SU-DHL-6 (cell line): ENCODE measurements around the gene MEIOB.

Experiments used
- H2AFZ ChIP-seq: fragments of 200-600 bp; sonication (generic); 2 replicates; pipeline ENCODE4 v1.6.1; 2014; ENCODE audit warnings: low read depth, mild to moderate bottlenecking, moderate library complexity, mixed read lengths, antibody characterized with exemption, low read length; ENCODE audit not compliant: severe bottlenecking
- H3F3A ChIP-seq: fragments of 200-600 bp; shearing (Covaris generic); 2 replicates; pipeline ENCODE4 v1.6.0; 2016; ENCODE audit warnings: antibody characterized with exemption, mild to moderate bottlenecking; ENCODE audit not compliant: insufficient read depth
- H3K27ac ChIP-seq: fragments of 200-600 bp; sonication (generic); 2 replicates; pipeline ENCODE4 v1.5.1; 2016; ENCODE audit warnings: low read depth, mild to moderate bottlenecking, low read length, moderate library complexity, mixed read lengths
- H3K27me3 ChIP-seq: fragments of 200-600 bp; sonication (generic), shearing (Covaris generic); 2 replicates; pipeline ENCODE4 v1.6.0; 2014; ENCODE audit warnings: mild to moderate bottlenecking, low read length
- H3K36me3 ChIP-seq: fragments of 200-600 bp; sonication (generic); 2 replicates; pipeline ENCODE4 v1.6.1; 2014; ENCODE audit warnings: mild to moderate bottlenecking, low read length, mixed read lengths
- H3K4me2 ChIP-seq: fragments of 300-600, 200-600 bp; shearing (Covaris generic), sonication (generic); 2 replicates; pipeline ENCODE4 v1.6.0; 2014; ENCODE audit warnings: low read length, low read depth, mild to moderate bottlenecking; ENCODE audit not compliant: poor library complexity, severe bottlenecking
- H3K4me3 ChIP-seq: fragments of 200-600 bp; sonication (generic); 2 replicates; pipeline ENCODE4 v1.5.1; 2014; ENCODE audit warnings: antibody characterized with exemption, low read length, mild to moderate bottlenecking, mixed read lengths; ENCODE audit not compliant: insufficient read depth, poor library complexity, severe bottlenecking
- H3K79me2 ChIP-seq: fragments of 200-600 bp; sonication (generic); 2 replicates; pipeline ENCODE4 v1.6.1; 2014; ENCODE audit warnings: mild to moderate bottlenecking, low read length, moderate library complexity; ENCODE audit not compliant: insufficient read depth
- H3K9ac ChIP-seq: fragments of 200-600 bp; sonication (generic); 2 replicates; pipeline ENCODE4 v1.7.0; 2014; ENCODE audit warnings: mild to moderate bottlenecking, low read length
- H3K9me2 ChIP-seq: fragments of 200-600 bp; sonication (generic); replicated peaks from 2 replicates; pipeline ENCODE4 v1.6.1; 2014; ENCODE audit warnings: low read length; ENCODE audit not compliant: insufficient read depth
- H3K9me3 ChIP-seq: fragments of 200-600 bp; sonication (generic); 2 replicates; pipeline ENCODE4 v1.6.1; 2014; ENCODE audit warnings: low read length, mixed read lengths; ENCODE audit not compliant: insufficient read depth
- H4K20me1 ChIP-seq: fragments of 200-600 bp; sonication (generic); 2 replicates; pipeline ENCODE4 v1.6.1; 2014; ENCODE audit warnings: low read depth, mild to moderate bottlenecking, antibody characterized with exemption, low read length, moderate library complexity, mixed read lengths
- EZH2phosphoT487 ChIP-seq: fragments of 200-600 bp; sonication (generic), shearing (Covaris generic); conservative IDR thresholded peaks from 2 replicates; pipeline ENCODE4 v1.6.1; 2018; ENCODE audit warnings: mild to moderate bottlenecking, antibody characterized with exemption, low read length, moderate library complexity, mixed read lengths
- TF ChIP-seq, protein P1 (sequence below): fragments of 200-600 bp; sonication (generic); IDR thresholded peaks from one replicate; pipeline ENCODE4 v1.5.1; 2017; ENCODE audit warnings: antibody characterized with exemption, mild to moderate bottlenecking, low read length, moderate library complexity; ENCODE audit not compliant: insufficient read depth, poor library complexity, severe bottlenecking

MEIOB gene

DNA sequence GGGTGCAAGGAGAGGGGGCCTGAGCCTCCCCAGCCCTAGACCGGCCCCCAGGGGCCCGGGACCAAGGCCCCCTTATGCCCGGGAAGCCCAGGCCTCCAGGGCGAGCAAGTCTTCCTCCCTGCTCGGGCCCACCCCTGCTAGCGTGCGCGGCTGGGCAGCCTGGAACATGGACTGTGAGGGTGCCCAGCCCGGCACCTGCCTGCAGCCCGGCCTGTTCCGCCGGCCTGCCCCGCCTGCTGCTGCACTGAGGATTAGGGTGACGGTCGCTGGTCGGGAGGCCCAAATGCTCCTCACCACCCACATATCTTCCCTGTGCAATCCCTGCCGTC, 40.2 kb upstream of the MEIOB start:
- H3F3A ChIP-seq = no peaks in the 10 kb centered on the region
- H3K9ac ChIP-seq = no peak overlapping the region
- H2AFZ ChIP-seq = no peak overlapping the region
- no peak overlapping the region for H3K27ac ChIP-seq
- no peaks in the 10 kb centered on the region for H3K9me3 ChIP-seq
- TF ChIP-seq, protein P1, sequence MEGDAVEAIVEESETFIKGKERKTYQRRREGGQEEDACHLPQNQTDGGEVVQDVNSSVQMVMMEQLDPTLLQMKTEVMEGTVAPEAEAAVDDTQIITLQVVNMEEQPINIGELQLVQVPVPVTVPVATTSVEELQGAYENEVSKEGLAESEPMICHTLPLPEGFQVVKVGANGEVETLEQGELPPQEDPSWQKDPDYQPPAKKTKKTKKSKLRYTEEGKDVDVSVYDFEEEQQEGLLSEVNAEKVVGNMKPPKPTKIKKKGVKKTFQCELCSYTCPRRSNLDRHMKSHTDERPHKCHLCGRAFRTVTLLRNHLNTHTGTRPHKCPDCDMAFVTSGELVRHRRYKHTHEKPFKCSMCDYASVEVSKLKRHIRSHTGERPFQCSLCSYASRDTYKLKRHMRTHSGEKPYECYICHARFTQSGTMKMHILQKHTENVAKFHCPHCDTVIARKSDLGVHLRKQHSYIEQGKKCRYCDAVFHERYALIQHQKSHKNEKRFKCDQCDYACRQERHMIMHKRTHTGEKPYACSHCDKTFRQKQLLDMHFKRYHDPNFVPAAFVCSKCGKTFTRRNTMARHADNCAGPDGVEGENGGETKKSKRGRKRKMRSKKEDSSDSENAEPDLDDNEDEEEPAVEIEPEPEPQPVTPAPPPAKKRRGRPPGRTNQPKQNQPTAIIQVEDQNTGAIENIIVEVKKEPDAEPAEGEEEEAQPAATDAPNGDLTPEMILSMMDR = no peak
- no peak for TF ChIP-seq EZH2phosphoT487
- H3K79me2 ChIP-seq = no peaks in the 10 kb centered on the region
- H3K9me2 ChIP-seq = no peaks in the 10 kb centered on the region
- no peak overlapping the region for H3K4me3 ChIP-seq
- H3K36me3 ChIP-seq = no peaks in the 10 kb centered on the region
- H3K4me2 ChIP-seq = no peak overlapping the region
- no peaks in the 10 kb centered on the region for H4K20me1 ChIP-seq
- no peaks in the 10 kb centered on the region for H3K27me3 ChIP-seq

DNA sequence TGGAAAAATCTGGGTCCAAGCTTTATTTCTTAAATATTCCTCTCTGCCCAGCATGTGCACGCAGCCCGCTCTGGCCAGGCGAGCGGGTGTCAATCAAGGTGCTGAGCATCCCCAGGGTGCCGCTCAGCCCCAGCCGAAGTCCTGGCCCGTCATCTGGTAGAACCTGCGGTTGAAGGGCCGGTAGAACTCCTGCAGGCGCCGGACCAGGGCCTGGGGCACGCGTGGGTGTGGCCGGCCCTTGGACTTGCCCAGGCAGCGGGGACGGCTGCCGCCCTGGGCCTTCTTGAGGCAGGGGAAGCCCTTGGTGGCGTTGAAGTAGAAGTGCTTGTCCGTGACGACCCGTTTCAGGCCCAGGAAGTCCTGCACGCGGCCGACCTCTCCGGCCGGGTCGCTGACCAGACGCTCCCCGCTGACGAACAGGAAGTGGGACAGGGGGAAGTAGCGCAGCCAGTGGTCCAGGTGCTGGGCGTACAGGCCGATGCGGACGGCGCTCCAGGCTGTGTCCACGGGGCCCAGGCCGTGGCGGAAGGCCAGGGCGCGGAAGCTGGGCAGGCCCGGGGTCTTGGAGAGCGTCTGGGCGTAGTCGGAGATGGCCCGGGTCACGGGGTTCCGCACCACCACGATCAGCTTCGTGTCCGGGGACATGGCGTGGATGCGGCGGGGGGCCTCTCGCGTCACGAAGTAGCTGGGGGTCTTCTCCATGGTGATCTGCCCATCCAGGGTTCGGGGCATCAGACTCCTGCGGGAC, 39.7 kb upstream of the MEIOB start:
- no peak for TF ChIP-seq EZH2phosphoT487
- TF ChIP-seq, protein P1 = no peak
- H2AFZ ChIP-seq = no peak overlapping the region
- H3K9ac ChIP-seq = no peak overlapping the region
- no peak overlapping the region for H3K4me2 ChIP-seq
- no peaks in the 10 kb centered on the region for H3K9me2 ChIP-seq
- no peak overlapping the region for H3K4me3 ChIP-seq
- no peaks in the 10 kb centered on the region for H3K36me3 ChIP-seq
- no peaks in the 10 kb centered on the region for H4K20me1 ChIP-seq
- no peaks in the 10 kb centered on the region for H3K9me3 ChIP-seq
- no peaks in the 10 kb centered on the region for H3K79me2 ChIP-seq
- no peaks in the 10 kb centered on the region for H3K27me3 ChIP-seq
- H3K27ac ChIP-seq = no peak overlapping the region
- no peaks in the 10 kb centered on the region for H3F3A ChIP-seq

DNA sequence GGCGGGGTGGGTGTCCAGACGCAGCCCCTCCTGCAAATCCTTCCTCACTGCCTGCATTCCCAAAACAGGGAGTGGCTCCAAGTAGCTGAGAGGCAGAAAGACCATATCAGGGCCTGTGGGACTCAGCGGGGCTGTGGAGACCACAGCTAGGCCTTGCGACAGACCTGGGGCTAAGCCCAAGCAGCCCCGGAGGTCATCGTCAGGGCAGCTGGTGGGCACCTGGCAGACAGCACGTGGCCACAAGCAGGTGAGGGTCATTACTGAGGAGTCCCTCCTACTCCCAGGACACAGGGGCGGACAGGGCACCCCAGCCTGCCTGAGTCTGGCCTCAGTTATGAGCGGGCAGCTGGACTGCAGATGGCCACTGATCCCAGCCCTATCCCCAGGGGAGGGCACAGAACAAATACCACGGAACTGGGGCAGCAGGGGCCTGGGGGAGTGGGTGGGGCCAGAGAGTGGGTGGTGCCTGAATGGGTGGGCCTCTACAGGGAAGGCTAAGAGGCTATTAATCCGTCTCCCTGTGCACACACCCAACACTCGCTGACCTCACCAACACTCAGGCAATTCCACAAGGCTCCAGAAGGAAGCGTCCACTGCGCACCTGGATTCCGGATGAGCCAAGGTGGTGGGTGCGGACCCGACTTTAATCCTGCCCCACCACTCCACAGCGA, 37.7 kb upstream of the MEIOB start:
- Histone ChIP-seq H3K9ac (no peak overlapping the region), H3K4me2 (no peak overlapping the region), H3K27me3 (no peaks in the 10 kb centered on the region), H3K9me3 (no peaks in the 10 kb centered on the region), H2AFZ (no peak overlapping the region), H4K20me1 (no peaks in the 10 kb centered on the region), H3K4me3 (no peak overlapping the region), H3F3A (no peaks in the 10 kb centered on the region), H3K36me3 (no peaks in the 10 kb centered on the region), H3K27ac (no peak overlapping the region), H3K9me2 (no peaks in the 10 kb centered on the region), H3K79me2 (no peaks in the 10 kb centered on the region)
- TF ChIP-seq, protein P1 = no peak
- no peak for TF ChIP-seq EZH2phosphoT487
